HepG2 (cell line): ENCODE measurements around the gene MEI1. TPM values are rescaled to one million over a fixed set of nuclear protein-coding genes. Genes with fewer than 3 reads are reported as not detected.

Experiments used
- AGO2 ChIP-seq: fragments of 200-400 bp; formaldehyde crosslinking; optimal IDR thresholded peaks from 2 replicates; pipeline ENCODE3; 2017; ENCODE audit warnings: mild to moderate bottlenecking, low read depth, low read length, moderate library complexity
- CBX2 ChIP-seq, 2 experiments: fragments of 200-600 bp in 1 of 2; sonication (generic); formaldehyde crosslinking in 1 of 2; IDR thresholded peaks; 2 replicates each; pipeline versions ENCODE4 v1.7.0 to v1.8.1; 2018 to 2022; ENCODE audit warnings: low read depth in 2 of 2, low read length in 1 of 2, mild to moderate bottlenecking in 1 of 2, missing genetic modification reagents in 1 of 2
- DPF2 ChIP-seq: sonication (generic); formaldehyde crosslinking; IDR thresholded peaks from 2 replicates; pipeline ENCODE4 v1.4.0; 2020; ENCODE audit warnings: mild to moderate bottlenecking, low read depth, missing genetic modification reagents, borderline replicate concordance
- EP300 ChIP-seq, 3 experiments: sonication (generic) in 1 of 3; formaldehyde crosslinking in 1 of 3; IDR thresholded peaks; 2 replicates each; pipeline versions ENCODE4 v1.5.1 to v1.6.1; 2011 to 2020; ENCODE audit warnings: low read depth in 2 of 3, low read length in 2 of 3, borderline replicate concordance in 1 of 3, improper control_type of control experiment in 1 of 3, mild to moderate bottlenecking in 1 of 3, missing genetic modification reagents in 1 of 3, moderate library complexity in 1 of 3
- HMG20B ChIP-seq: conservative IDR thresholded peaks from 2 replicates; pipeline ENCODE4 v1.6.1; 2016; ENCODE audit warnings: missing genetic modification reagents, missing compliant biosample characterization
- ISL2 ChIP-seq: sonication (generic); formaldehyde crosslinking; IDR thresholded peaks from 2 replicates; pipeline ENCODE4 v1.5.0; 2020; ENCODE audit warnings: missing genetic modification reagents
- KLF12 ChIP-seq: sonication (generic); formaldehyde crosslinking; IDR thresholded peaks from 2 replicates; pipeline ENCODE4 v1.4.0; 2020; ENCODE audit warnings: missing genetic modification reagents, borderline replicate concordance
- RARA ChIP-seq: IDR thresholded peaks from 2 replicates; pipeline ENCODE4 v1.6.1; 2016; ENCODE audit warnings: missing genetic modification reagents, missing compliant biosample characterization
- TBL1XR1 ChIP-seq: fragments of 150-350 bp; IDR thresholded peaks from 2 replicates; pipeline ENCODE4 v1.6.1; 2014; ENCODE audit warnings: borderline replicate concordance, low read length; ENCODE audit not compliant: partially characterized antibody
- YEATS4 ChIP-seq: sonication (generic); formaldehyde crosslinking; IDR thresholded peaks from 2 replicates; pipeline ENCODE4 v1.4.0; 2020; ENCODE audit warnings: missing genetic modification reagents, borderline replicate concordance
- ZIK1 ChIP-seq: sonication (generic); formaldehyde crosslinking; IDR thresholded peaks from 2 replicates; pipeline ENCODE4 v1.5.0; 2020; ENCODE audit warnings: mild to moderate bottlenecking, low read depth, missing genetic modification reagents, borderline replicate concordance
- ZNF17 ChIP-seq: sonication (generic); formaldehyde crosslinking; IDR thresholded peaks from 2 replicates; pipeline ENCODE4 v1.5.0; 2020; ENCODE audit warnings: mild to moderate bottlenecking, missing genetic modification reagents
- ZNF34 ChIP-seq: sonication (generic); formaldehyde crosslinking; IDR thresholded peaks from 2 replicates; pipeline ENCODE4 v1.4.0; 2020; ENCODE audit warnings: mild to moderate bottlenecking, missing genetic modification reagents, borderline replicate concordance
- ZNF550 ChIP-seq: sonication (generic); formaldehyde crosslinking; IDR thresholded peaks from 2 replicates; pipeline ENCODE4 v1.4.0; 2020; ENCODE audit warnings: mild to moderate bottlenecking, missing genetic modification reagents, borderline replicate concordance
- polyA plus RNA-seq, 8 experiments: library from polyadenylated mRNA; depleted of rRNA in 3 of 8; stranded (reverse) in 7 of 8; unstranded in 1 of 8; fragments of >200 nt; fragmentation: Illumina TruSeq in 4 of 8; extraction: Trizol in 4 of 8; gene quantifications; 2 replicates each; pipeline versions ENCODE4 v1.2.1 to v1.2.3, GENCODE V29; 2011 to 2016; ENCODE audit warnings: low read depth in 4 of 8, missing spikeins in 1 of 8, mixed read lengths in 1 of 8; ENCODE audit not compliant: insufficient read depth in 1 of 8
- total RNA-seq, 5 experiments: library from RNA; depleted of rRNA; stranded (reverse); fragments of >200 nt; fragmentation: Illumina TruSeq; extraction: Trizol; gene quantifications; 2 replicates each; pipeline ENCODE4 v1.2.3, GENCODE V29; 2016; ENCODE audit warnings: low read depth in 1 of 5
- TF ChIP-seq, protein P1 (sequence below), 2 experiments: fragments of 450-650 bp in 1 of 2; sonication (generic) in 1 of 2; formaldehyde crosslinking; IDR thresholded peaks; 2 replicates each; pipeline versions ENCODE4 v1.5.0 to v1.8.0; 2020 to 2022; ENCODE audit warnings: mild to moderate bottlenecking in 1 of 2, missing genetic modification reagents in 1 of 2
- TF ChIP-seq, protein P2 (sequence below): sonication (generic); formaldehyde crosslinking; IDR thresholded peaks from 2 replicates; pipeline ENCODE4 v1.5.0; 2020; ENCODE audit warnings: missing genetic modification reagents, mild to moderate bottlenecking, borderline replicate concordance
- TF ChIP-seq, protein P3 (sequence below): sonication (generic); formaldehyde crosslinking; IDR thresholded peaks from 2 replicates; pipeline ENCODE4 v1.5.1; 2020; ENCODE audit warnings: mild to moderate bottlenecking, missing genetic modification reagents, borderline replicate concordance

MEI1 gene
- total and polyA plus RNA-seq, 2 of the 13 experiments (the other 11 are each of a cell fraction or from before 2014, with no cell fraction given) = 0.75 to 1.9 TPM

DNA sequence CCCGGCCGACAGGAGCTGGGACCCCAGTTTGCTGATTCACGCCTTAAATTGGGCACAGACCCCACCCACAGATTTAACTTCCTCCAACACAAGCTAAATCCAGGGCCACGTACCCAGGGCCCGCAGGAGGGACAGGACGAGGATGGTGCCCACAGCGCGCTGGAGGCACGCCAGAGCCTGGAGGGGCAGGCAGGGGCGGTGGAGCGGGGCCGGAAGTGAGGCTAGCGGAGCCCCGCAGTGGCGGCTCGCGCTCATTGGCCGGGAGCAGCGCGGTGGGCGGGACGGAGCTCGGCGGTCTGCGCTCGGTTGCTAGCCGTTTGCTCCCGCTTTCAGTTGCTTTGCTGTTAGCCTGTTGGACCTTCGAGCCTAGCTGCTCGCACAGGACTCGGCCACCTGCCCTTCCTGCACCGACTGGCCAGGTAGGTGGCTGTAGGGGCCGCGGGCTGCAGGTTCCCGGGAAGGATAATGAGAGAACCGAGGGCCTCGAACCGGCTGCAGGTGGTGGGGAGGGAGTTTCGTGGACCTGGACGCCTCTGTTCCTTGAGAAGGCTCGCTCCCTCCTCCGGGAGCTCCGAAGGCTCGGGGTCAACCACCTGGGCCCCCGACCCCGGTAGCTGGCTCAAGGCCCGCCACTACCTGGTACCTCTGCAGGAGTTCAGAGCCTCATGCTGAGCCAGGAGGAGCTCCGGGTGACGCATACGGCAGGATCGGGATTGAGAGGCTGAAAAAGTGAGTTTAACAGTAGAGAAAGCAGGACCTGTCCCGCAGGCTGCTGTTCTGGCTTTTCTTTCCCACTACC, 101.2 kb downstream of the MEI1 start, which contains the start of gene CCDC134 (continued):
- TF ChIP-seq, protein P1, sequence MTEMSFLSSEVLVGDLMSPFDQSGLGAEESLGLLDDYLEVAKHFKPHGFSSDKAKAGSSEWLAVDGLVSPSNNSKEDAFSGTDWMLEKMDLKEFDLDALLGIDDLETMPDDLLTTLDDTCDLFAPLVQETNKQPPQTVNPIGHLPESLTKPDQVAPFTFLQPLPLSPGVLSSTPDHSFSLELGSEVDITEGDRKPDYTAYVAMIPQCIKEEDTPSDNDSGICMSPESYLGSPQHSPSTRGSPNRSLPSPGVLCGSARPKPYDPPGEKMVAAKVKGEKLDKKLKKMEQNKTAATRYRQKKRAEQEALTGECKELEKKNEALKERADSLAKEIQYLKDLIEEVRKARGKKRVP (CRISPR knock-in tag; IDR thresholded peaks at IDR 0.05) = no peak; a peak in 1 of 4 replicates
- TF ChIP-seq EP300 (IDR thresholded peaks at IDR 0.05; ENCODE audit: low read depth in 2 of 2, low read length in 2 of 2) (no peak), EP300 (CRISPR knock-in tag; IDR thresholded peaks at IDR 0.05; ENCODE audit: borderline replicate concordance) (no peak), ZNF34 (peak; percentile 82), ISL2 (peak; percentile 73; the same call in 1 of the 2 replicates), RARA (CRISPR knock-in tag) (no peak), ZNF17 (CRISPR knock-in tag) (no peak), YEATS4 (CRISPR knock-in tag) (peak; percentile 78; the same call in 1 of the 2 replicates), CBX2 (IDR thresholded peaks at IDR 0.05; ENCODE audit: low read depth, low read length) (no peak), CBX2 (CRISPR knock-in tag; IDR thresholded peaks at IDR 0.05; ENCODE audit: low read depth) (no peak), ZIK1 (CRISPR knock-in tag) (peak; percentile 57), AGO2 (peak; percentile 47), TBL1XR1 (no peak), KLF12 (CRISPR knock-in tag) (0 out of 2 replicates have a peak, but pooled peaks have one; percentile 29), ZNF550 (peak; percentile 25; the same call in 1 of the 2 replicates), DPF2 (CRISPR knock-in tag) (no peak), HMG20B (CRISPR knock-in tag) (no peak)
- TF ChIP-seq, protein P2, sequence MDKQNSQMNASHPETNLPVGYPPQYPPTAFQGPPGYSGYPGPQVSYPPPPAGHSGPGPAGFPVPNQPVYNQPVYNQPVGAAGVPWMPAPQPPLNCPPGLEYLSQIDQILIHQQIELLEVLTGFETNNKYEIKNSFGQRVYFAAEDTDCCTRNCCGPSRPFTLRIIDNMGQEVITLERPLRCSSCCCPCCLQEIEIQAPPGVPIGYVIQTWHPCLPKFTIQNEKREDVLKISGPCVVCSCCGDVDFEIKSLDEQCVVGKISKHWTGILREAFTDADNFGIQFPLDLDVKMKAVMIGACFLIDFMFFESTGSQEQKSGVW (CRISPR knock-in tag) = no peak
- TF ChIP-seq, protein P3, sequence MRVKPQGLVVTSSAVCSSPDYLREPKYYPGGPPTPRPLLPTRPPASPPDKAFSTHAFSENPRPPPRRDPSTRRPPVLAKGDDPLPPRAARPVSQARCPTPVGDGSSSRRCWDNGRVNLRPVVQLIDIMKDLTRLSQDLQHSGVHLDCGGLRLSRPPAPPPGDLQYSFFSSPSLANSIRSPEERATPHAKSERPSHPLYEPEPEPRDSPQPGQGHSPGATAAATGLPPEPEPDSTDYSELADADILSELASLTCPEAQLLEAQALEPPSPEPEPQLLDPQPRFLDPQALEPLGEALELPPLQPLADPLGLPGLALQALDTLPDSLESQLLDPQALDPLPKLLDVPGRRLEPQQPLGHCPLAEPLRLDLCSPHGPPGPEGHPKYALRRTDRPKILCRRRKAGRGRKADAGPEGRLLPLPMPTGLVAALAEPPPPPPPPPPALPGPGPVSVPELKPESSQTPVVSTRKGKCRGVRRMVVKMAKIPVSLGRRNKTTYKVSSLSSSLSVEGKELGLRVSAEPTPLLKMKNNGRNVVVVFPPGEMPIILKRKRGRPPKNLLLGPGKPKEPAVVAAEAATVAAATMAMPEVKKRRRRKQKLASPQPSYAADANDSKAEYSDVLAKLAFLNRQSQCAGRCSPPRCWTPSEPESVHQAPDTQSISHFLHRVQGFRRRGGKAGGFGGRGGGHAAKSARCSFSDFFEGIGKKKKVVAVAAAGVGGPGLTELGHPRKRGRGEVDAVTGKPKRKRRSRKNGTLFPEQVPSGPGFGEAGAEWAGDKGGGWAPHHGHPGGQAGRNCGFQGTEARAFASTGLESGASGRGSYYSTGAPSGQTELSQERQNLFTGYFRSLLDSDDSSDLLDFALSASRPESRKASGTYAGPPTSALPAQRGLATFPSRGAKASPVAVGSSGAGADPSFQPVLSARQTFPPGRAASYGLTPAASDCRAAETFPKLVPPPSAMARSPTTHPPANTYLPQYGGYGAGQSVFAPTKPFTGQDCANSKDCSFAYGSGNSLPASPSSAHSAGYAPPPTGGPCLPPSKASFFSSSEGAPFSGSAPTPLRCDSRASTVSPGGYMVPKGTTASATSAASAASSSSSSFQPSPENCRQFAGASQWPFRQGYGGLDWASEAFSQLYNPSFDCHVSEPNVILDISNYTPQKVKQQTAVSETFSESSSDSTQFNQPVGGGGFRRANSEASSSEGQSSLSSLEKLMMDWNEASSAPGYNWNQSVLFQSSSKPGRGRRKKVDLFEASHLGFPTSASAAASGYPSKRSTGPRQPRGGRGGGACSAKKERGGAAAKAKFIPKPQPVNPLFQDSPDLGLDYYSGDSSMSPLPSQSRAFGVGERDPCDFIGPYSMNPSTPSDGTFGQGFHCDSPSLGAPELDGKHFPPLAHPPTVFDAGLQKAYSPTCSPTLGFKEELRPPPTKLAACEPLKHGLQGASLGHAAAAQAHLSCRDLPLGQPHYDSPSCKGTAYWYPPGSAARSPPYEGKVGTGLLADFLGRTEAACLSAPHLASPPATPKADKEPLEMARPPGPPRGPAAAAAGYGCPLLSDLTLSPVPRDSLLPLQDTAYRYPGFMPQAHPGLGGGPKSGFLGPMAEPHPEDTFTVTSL (CRISPR knock-in tag) = no peak; the same call in 1 of the 2 replicates
